OCI-LY3 (cell line): ENCODE data around the gene CIB4.

Experiments
- H2AFZ ChIP-seq: fragments of 200-600, 300-600 bp; shearing (Covaris generic); 2 replicates; pipeline ENCODE4 v1.6.0; 2014; ENCODE audit warnings: antibody characterized with exemption, low read depth, low read length
- H3K27ac ChIP-seq: fragments of 200-600, 300-600 bp; sonication (generic); 2 replicates; pipeline ENCODE4 v1.5.1; 2014; ENCODE audit warnings: mild to moderate bottlenecking, low read length, moderate library complexity, mixed read lengths
- H3K27me3 ChIP-seq: fragments of 200-600, 300-600 bp; sonication (generic); 2 replicates; pipeline ENCODE4 v1.6.1; 2014; ENCODE audit warnings: low read depth, low read length, mixed read lengths
- H3K36me3 ChIP-seq: fragments of 200-600, 300-600 bp; sonication (generic); replicated peaks from 2 replicates; pipeline ENCODE3; 2014; ENCODE audit warnings: low read depth, low read length, mixed read lengths
- H3K4me1 ChIP-seq: fragments of 300-600, 200-600 bp; sonication (generic); 2 replicates; pipeline ENCODE4 v1.6.1; 2014; ENCODE audit warnings: low read length, mixed read lengths
- H3K4me2 ChIP-seq: fragments of 200-600, 300-600 bp; sonication (generic); 2 replicates; pipeline ENCODE4 v1.6.1; 2014; ENCODE audit warnings: low read length, mixed read lengths
- H3K4me3 ChIP-seq: fragments of 300-600, 200-600 bp; sonication (generic); 2 replicates; pipeline ENCODE4 v1.5.1; 2014; ENCODE audit warnings: antibody characterized with exemption, mild to moderate bottlenecking, low read length, moderate library complexity
- H3K79me2 ChIP-seq: fragments of 300-600, 200-600 bp; shearing (Covaris generic); 2 replicates; pipeline ENCODE4 v1.6.1; 2014; ENCODE audit warnings: mild to moderate bottlenecking, low read length, mixed read lengths
- H3K9ac ChIP-seq: fragments of 300-600, 200-600 bp; shearing (Covaris generic); 2 replicates; pipeline ENCODE4 v1.6.0; 2014; ENCODE audit warnings: mild to moderate bottlenecking, low read length, moderate library complexity
- H3K9me3 ChIP-seq: fragments of 200-600, 300-600 bp; shearing (Covaris generic); 2 replicates; pipeline ENCODE4 v1.6.1; 2014; ENCODE audit warnings: low read length, mixed read lengths; ENCODE audit not compliant: insufficient read depth
- H4K20me1 ChIP-seq: fragments of 200-600, 300-600 bp; sonication (generic); 2 replicates; pipeline ENCODE4 v1.6.1; 2016; ENCODE audit warnings: low read length, mixed read lengths; ENCODE audit not compliant: insufficient read depth
- EZH2phosphoT487 ChIP-seq: fragments of 200-600 bp; shearing (Covaris generic); IDR thresholded peaks from 2 replicates; pipeline ENCODE4 v1.6.1; 2018; ENCODE audit warnings: antibody characterized with exemption, mixed run types, low read depth
- TF ChIP-seq, protein P1 (sequence below): fragments of 200-600, 300-600 bp; sonication (generic); IDR thresholded peaks from 2 replicates; pipeline ENCODE4 v1.5.1; 2014; ENCODE audit warnings: antibody characterized with exemption, low read length, low read depth

CIB4 gene

DNA sequence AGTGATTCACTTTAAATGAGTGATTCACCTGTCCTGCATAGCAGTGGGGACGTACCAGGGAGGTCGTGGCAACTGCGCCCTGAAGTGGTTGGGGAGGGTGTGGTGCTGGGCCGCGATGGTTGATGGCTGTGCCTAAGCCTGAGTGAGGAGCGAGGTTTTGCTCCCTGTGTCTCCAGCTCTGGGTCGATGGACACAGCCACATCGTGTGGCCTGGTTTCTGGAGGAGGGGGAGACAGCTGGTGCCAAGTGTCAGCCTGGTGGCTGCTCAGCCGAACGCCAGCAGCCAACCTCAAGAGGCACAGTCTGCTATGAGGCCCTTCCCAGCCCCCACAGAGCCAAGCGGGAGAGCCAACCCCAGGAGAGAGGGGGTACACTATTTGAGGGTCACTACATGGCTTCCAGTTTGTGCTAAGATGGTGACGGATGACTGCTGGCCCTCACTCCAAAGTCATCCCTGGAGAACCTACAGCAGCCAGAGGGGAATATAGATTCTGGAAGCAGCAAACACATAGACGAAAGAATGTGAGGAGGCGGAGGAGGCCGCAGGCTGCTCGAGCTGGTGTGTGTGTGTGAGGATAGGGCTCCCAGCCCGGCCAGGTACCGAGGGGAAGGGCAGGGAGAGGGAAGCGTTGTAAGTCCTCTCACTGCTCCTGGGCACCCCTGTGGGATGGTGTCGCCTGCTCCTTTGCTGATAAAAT is 104.6 kb downstream of the CIB4 start:
- Histone ChIP-seq H2AFZ (no peak overlapping the region), H3K4me3 (no peak overlapping the region), H3K4me1 (peaks cover 29% of the 10 kb centered on the region), H3K27me3 (peaks cover 2% of the 10 kb centered on the region; the same call in 1 of the 2 replicates), H3K9me3 (no peaks in the 10 kb centered on the region), H3K27ac (no peak overlapping the region), H3K79me2 (no peaks in the 10 kb centered on the region), H3K9ac (no peak overlapping the region), H3K36me3 (no peaks in the 10 kb centered on the region), H3K4me2 (no peak overlapping the region), H4K20me1 (no peaks in the 10 kb centered on the region)
- TF ChIP-seq, protein P1, sequence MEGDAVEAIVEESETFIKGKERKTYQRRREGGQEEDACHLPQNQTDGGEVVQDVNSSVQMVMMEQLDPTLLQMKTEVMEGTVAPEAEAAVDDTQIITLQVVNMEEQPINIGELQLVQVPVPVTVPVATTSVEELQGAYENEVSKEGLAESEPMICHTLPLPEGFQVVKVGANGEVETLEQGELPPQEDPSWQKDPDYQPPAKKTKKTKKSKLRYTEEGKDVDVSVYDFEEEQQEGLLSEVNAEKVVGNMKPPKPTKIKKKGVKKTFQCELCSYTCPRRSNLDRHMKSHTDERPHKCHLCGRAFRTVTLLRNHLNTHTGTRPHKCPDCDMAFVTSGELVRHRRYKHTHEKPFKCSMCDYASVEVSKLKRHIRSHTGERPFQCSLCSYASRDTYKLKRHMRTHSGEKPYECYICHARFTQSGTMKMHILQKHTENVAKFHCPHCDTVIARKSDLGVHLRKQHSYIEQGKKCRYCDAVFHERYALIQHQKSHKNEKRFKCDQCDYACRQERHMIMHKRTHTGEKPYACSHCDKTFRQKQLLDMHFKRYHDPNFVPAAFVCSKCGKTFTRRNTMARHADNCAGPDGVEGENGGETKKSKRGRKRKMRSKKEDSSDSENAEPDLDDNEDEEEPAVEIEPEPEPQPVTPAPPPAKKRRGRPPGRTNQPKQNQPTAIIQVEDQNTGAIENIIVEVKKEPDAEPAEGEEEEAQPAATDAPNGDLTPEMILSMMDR = no peak
- TF ChIP-seq EZH2phosphoT487 = no peak

DNA sequence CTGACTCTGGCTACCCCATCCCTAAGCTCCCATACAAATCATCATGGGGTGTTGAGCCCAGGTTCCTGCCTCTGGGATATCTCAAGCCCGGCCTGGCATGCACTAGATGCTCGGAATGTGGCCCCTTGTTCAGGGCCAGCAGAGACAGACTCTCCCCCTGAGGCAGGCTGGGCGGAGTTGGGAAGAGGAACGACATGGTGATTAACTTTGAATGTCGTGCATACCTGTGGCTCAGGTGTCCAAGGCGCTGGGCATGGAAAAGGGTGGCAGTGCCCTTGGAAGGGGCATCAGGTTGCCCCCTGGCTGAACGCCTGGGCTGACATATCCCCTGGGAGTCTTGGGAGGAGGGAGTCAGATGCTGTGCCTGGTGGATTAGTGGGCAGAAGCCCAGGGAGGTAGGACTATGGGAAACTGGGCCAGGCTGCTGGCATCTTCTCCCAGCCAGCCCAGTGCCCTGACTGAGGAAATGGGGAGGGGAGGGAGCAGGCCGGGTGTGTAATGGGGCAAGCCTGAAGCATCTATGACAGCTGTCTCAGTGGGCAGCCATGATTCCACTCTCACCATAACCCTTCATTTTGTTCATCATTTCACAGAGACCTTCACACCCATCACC is 105.4 kb downstream of the CIB4 start:
- no peak for TF ChIP-seq EZH2phosphoT487
- TF ChIP-seq, protein P1 = no peak
- Histone ChIP-seq H3K36me3 (no peaks in the 10 kb centered on the region), H3K79me2 (no peaks in the 10 kb centered on the region), H3K4me3 (no peak overlapping the region), H3K9me3 (no peaks in the 10 kb centered on the region), H3K4me2 (no peak overlapping the region), H4K20me1 (no peaks in the 10 kb centered on the region), H3K9ac (no peak overlapping the region), H3K27me3 (no peaks in the 10 kb centered on the region), H2AFZ (no peak overlapping the region), H3K4me1 (peaks cover 33% of the 10 kb centered on the region), H3K27ac (no peak overlapping the region)

- no peak for TF ChIP-seq EZH2phosphoT487
- TF ChIP-seq, protein P1 = no peak
- no peaks in the 10 kb centered on the region for H3K36me3 ChIP-seq
- H3K79me2 ChIP-seq = no peaks in the 10 kb centered on the region
- H3K9ac ChIP-seq = no peak overlapping the region; the same call in 1 of the 2 replicates
- no peak overlapping the region for H2AFZ ChIP-seq
- no peak overlapping the region; the same call in 1 of the 2 replicates for H3K4me3 ChIP-seq
- H3K4me2 ChIP-seq = peak overlapping the region; percentile 60
- H4K20me1 ChIP-seq = no peaks in the 10 kb centered on the region
- H3K27me3 ChIP-seq = no peaks in the 10 kb centered on the region
- H3K9me3 ChIP-seq = no peaks in the 10 kb centered on the region
- H3K4me1 ChIP-seq = peaks cover 34% of the 10 kb centered on the region
- peak overlapping the region; percentile 44 for H3K27ac ChIP-seq
These were observed 106.1 kb downstream of the CIB4 start for GRCh38 chr2:26534865-26535662.
